Endothelial cell of umbilical vein (primary cell): Measurements from ENCODE around the gene PCP2.

Source experiments
- CTCF ChIP-seq, 2 donors: IDR thresholded peaks; 1 replicate in 1 of 2; 2 replicates in 1 of 2; pipeline ENCODE4 v1.5.1; 2011; ENCODE audit warnings: low read length in 2 of 2, mild to moderate bottlenecking in 2 of 2, moderate library complexity in 2 of 2, control low read depth in 1 of 2, inconsistent platforms in 1 of 2, low read depth in 1 of 2; ENCODE audit not compliant: insufficient read depth in 1 of 2; ENCODE audit errors: extremely low read depth in 1 of 2
- EZH2 ChIP-seq: IDR thresholded peaks from 2 replicates; pipeline ENCODE4 v1.6.1; 2012; ENCODE audit warnings: borderline replicate concordance, low read depth, mild to moderate bottlenecking, moderate library complexity, low read length, inconsistent platforms; ENCODE audit not compliant: severe bottlenecking
- GATA2 ChIP-seq: IDR thresholded peaks from 2 replicates; pipeline ENCODE4 v1.7.0; 2011; ENCODE audit warnings: low read depth, mild to moderate bottlenecking, moderate library complexity, mixed read lengths, low read length; ENCODE audit not compliant: insufficient read length, insufficient read depth
- POLR2A ChIP-seq: IDR thresholded peaks from 2 replicates; pipeline ENCODE4 v1.6.1; 2012; ENCODE audit warnings: low read depth, mild to moderate bottlenecking, control low read depth, low read length
- TF ChIP-seq, protein P1 (sequence below): IDR thresholded peaks from 2 replicates; pipeline ENCODE4 v1.6.1; 2011; ENCODE audit not compliant: insufficient read depth, insufficient read length

DNA sequence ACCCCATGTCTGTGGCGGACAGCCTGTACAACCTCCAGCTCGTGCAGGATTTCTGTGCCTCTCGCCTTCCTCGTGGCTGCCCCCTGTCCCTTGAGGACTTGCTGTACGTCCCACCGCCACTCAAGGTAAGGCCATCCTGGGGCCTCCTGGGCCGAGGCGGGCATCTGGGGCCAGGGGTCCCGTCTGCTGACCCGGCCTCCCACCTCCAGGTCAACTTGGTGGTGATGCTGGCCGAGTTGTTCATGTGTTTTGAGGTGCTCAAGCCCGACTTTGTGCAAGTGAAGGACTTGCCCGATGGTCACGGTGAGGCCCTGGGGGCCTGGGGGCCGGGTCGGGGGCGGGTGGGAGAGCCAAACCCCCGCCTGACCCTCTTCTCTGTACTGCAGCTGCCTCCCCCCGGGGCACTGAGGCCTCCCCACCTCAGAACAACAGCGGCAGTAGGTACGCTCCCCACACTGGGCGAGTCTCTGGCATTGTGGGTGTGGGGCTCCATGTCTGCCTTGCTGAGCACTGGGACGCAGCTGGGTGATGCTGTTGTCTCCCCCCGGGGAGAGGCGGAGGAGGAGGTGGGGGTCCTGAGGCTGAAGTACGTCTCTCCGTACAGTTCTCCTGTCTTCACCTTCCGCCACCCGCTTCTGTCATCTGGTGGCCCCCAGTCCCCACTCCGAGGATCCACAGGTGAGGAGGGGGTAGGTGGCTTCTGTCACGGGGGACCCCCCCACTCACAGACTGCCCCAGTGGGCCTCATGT, 22.9 kb downstream of the PCP2 start:
- TF ChIP-seq POLR2A, result no peak
- no peak for TF ChIP-seq CTCF (IDR thresholded peaks at IDR 0.05; ENCODE audit: extremely low read depth in 1 of 2, insufficient read depth in 1 of 2, low read depth in 1 of 2, low read length in 2 of 2)
- TF ChIP-seq, protein P1, sequence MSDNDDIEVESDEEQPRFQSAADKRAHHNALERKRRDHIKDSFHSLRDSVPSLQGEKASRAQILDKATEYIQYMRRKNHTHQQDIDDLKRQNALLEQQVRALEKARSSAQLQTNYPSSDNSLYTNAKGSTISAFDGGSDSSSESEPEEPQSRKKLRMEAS, result no peak
- no peak for TF ChIP-seq GATA2
- TF ChIP-seq EZH2, result no peak
